HG03520 (cell line): ENCODE data around the gene PNP.
"Not testable (repeated sequence)": the region's sequence is repeated elsewhere in the genome, so short reads cannot be mapped to it uniquely, and the experiment has no call there.

Source experiments
- ATAC-seq: cut with Tn5 transposase; IDR thresholded peaks from one replicate; pipeline ENCODE4 v1.9.1; 2021; ENCODE audit warnings: mild to moderate bottlenecking, moderate library complexity; ENCODE audit not compliant: unreplicated experiment

The PNP gene

GRCh38 chr14:20489093-20489994 lies 20.1 kb downstream of the PNP start:
- peak; percentile 33 for ATAC-seq

GRCh38 chr14:20490563-20490962 lies 21.4 kb downstream of the PNP start:
- ATAC-seq = no peak

GRCh38 chr14:20492486-20492885 lies 23.3 kb downstream of the PNP start:
- no peak for ATAC-seq

GRCh38 chr14:20493634-20494033 lies 24.4 kb downstream of the PNP start:
- no peak for ATAC-seq

GRCh38 chr14:20494935-20495766 lies 25.9 kb downstream of the PNP start:
- no peak for ATAC-seq

DNA sequence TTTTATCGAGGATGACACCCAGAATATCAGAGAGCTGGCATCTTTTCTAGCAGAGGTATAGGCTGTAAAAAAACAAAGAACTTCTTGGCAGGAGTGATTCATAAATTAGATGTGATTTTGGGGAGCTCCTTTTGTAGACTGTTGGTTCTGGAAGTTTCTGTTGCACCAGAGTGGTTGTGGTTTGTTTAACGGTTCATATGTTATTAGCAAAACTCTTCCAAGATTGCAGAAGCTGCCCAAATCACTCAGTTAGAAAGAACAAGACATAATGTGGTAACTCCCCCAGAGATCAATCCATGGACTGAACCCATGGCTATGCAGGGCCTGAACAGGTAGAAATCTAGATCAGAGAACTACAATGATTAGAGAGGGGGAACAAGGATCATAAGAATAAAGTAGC lies 29.4 kb downstream of the PNP start:
- no peak for ATAC-seq

GRCh38 chr14:20499108-20499507 lies 29.9 kb downstream of the PNP start:
- no peak for ATAC-seq

- no peak for ATAC-seq
Observed at GRCh38 chr14:20499881-20500280, 30.7 kb downstream of the PNP start.

GRCh38 chr14:20501346-20501745 lies 32.1 kb downstream of the PNP start:
- no peak for ATAC-seq

DNA sequence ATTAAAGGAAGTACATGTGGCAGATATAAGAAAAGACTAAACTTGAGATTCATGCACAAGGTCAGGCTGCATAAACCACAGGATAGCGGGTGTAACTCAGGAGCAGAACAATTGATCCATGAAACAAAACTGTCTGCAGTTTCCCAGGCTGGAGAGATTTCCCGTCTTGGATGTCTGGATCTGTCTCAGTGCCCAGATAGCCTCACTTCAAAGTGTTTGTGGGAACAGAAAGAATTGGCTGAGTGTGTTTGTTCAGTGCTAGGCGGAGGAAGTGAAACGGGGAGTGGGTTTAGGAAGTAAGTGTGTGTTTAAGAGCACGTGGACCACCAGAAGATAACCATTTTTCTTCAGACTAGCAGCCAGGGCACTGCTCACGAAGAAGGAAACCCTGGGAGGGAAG lies 34.7 kb downstream of the PNP start:
- ATAC-seq = no peak

- ATAC-seq = not testable (repeated sequence)
Observed at GRCh38 chr14:20506276-20506675, 37.1 kb downstream of the PNP start.

DNA sequence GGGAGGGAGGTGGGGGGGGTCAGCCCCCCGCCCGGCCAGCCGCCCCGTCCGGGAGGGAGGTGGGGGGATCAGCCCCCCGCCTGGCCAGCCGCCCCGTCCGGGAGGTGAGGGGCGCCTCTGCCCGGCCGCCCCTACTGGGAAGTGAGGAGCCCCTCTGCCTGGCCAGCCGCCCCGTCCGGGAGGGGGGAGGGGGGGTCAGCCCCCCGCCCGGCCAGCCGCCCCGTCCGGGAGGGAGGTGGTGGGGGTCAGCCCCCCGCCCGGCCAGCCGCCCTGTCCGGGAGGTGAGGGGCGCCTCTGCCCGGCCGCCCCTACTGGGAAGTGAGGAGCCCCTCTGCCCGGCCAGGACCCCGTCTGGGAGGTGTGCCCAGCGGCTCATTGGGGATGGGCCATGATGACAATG lies 37.5 kb downstream of the PNP start:
- not testable (repeated sequence) for ATAC-seq

- ATAC-seq = not testable (repeated sequence)
Observed at GRCh38 chr14:20507537-20507936, 38.3 kb downstream of the PNP start.

DNA sequence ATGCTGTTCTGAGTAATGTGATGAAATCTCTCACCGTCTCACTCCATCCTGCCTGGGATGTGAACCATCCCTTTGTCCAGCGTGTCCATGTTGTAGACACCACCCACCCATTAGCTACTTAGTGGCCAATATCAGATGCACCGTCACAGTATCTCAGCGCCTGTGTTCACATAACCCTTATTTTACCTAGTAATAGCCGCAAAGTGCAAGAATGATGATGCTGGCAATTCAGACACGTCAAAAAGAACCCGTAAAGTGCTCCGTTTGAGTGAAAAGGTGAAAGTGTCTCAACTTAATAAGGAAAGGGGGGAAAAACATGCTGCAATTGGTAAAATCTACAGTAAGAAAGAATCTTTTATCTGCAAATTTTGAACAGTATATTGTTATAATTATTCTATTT lies 39.2 kb downstream of the PNP start:
- ATAC-seq = no peak

DNA sequence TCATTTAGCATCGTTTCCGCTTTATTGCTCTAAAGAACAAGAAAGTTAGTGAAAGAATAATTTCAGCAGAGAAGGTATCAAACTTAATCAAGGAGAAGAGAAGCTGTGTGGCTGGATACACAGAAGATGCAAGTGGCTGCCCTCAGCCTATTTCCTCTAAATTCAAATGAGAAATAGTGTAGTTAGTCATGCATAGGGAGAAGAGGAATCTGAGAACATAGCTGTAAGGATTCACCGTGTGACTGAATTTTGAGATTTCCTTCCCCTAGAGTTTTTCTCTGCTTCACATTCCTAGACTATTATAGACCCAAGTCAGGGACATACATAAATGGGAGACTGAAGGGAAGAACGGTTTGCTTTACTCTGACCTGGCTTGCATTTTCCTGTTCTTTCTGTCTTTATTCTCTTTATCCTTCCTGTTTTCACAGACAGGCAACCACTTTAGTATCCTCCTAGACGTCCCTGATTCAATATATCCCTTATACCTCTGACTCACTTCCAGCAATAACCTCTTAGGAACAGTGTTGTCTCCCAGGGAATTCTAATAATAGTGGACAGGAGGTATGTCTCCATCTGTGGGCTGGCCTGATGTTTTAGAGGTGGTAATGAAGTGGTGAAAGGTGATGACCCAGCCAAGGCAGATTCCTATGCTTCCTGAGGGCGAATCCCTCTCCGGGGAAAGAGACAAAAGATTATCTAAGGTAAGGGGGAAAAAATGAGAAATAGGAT lies 43.1 kb downstream of the PNP start:
- no peak for ATAC-seq

DNA sequence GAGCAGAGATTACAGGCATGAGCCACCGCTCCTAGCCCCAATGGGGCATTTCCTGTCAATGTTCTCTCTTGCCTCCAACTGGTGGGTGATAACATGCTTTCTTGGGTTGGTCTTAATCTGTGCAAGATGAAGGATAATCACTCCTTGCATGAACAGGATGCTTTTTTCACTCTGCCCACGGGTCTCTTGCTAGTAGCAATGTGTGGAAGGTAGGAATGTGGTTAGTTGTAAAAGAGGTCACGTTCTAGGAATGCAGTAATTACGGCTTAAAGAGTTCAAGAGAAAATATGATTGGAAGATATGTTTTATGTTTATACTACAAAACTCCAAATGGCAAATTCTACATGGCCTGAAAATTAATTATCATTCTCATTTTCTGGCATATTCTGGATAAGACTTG lies 46.6 kb downstream of the PNP start:
- no peak for ATAC-seq

DNA sequence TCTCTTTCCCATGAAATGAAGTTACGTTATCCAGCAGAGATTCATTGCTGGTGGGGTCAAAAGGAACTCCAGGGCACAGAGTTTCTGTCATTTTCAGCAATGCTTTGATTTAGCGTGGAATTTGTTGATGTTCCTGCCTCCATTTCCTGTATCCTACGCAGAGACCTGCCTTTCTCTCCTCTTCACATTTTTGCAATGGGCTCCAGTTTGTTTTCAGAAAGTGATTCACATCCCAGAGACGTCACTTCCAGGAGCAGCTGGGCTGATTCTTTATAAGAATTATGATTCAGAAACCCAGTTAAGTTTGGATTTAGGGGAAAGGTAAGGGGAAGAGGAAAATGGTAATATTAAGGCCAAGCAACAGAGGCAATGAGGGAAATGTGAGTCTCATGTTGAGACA lies 47.7 kb downstream of the PNP start:
- ATAC-seq = no peak

DNA sequence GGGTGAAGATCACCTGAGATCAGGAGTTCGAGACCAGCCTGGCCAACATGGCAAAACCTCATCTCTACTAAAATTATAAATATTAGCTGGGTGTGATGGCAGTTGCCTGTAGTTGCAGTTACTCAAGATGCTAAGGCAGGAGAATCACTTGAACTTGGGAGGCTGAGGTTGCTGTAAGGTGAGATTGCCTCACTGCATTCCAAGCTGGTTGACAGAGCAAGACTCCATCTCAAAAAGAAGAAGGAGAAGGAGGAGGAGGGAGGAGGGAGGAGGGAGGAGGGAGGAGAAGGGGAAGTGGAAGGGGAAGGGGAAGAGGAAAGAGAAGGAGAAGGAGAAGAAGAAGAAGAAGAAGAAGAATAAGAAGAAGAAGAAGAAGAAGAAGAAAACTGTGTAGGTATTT lies 53.1 kb downstream of the PNP start:
- no peak for ATAC-seq

GRCh38 chr14:20524027-20524426 lies 54.8 kb downstream of the PNP start:
- no peak for ATAC-seq
